Measurements from ENCODE around the gene RLIM.

DNA sequence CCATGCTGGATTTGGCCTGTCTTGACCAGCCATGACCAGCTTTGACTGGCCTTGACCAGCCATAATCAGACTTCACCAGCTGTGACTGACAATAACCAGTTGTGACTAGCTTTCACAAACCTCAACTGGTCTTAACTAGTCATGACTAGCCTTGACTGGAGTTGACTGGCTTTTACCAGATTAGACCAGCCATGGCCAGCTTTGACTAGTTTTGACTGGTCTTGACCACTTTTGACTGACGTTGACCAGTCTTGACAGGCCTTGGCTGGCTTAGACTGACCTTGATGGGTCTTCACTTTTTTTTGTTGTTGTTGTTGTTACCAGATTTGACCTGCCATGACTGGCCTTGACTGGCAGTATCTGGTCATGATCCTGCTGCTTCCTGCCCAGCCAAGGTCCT, 67.4 kb downstream of the RLIM start:
- TF ChIP-seq POLR2A (IDR thresholded peaks at IDR 0.05), result no peak
- TF ChIP-seq, protein P1, sequence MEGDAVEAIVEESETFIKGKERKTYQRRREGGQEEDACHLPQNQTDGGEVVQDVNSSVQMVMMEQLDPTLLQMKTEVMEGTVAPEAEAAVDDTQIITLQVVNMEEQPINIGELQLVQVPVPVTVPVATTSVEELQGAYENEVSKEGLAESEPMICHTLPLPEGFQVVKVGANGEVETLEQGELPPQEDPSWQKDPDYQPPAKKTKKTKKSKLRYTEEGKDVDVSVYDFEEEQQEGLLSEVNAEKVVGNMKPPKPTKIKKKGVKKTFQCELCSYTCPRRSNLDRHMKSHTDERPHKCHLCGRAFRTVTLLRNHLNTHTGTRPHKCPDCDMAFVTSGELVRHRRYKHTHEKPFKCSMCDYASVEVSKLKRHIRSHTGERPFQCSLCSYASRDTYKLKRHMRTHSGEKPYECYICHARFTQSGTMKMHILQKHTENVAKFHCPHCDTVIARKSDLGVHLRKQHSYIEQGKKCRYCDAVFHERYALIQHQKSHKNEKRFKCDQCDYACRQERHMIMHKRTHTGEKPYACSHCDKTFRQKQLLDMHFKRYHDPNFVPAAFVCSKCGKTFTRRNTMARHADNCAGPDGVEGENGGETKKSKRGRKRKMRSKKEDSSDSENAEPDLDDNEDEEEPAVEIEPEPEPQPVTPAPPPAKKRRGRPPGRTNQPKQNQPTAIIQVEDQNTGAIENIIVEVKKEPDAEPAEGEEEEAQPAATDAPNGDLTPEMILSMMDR (IDR thresholded peaks at IDR 0.05), result no peak
